ENCODE data around the gene SCGB1D4.
A peak's percentile ranks its signal among the peaks of the same experiment; 100 is the strongest.

- TF ChIP-seq POLR2A (IDR thresholded peaks at IDR 0.05) (no peak), CTCF (IDR thresholded peaks at IDR 0.05) (peak in 1 of 4 experiments; percentile 22)
Observed at GRCh38 chr11:62337303-62338181, 38.7 kb upstream of the SCGB1D4 start, which contains the start of gene ASRGL1.

All from gastroesophageal sphincter (tissue), 3 donors.